K562 (cell line): ENCODE data around the gene FAM124B. TPM values are rescaled to one million over a fixed set of nuclear protein-coding genes. Genes with fewer than 3 reads are reported as not detected.

ENCODE experiments used
- ATAC-seq: fragments of 200-7000 bp; cut with Tn5 transposase; 3 replicates; pipeline ENCODE4 v1.9.1; 2020; ENCODE audit warnings: moderate library complexity
- BruUV-seq: library from RNA; stranded (reverse); fragments of 400-500 nt; replicated peaks from 2 replicates; lab custom pipeline; 2021; lab: Mats Ljungman, UMichigan
- CTCF ChIA-PET: fragments of 300-600 bp; formaldehyde crosslinking; extraction: SDS; loops from one replicate; lab custom pipeline; 2021; ENCODE audit warnings: low intra/inter-chr PET ratio; lab: Yijun Ruan, JAX
- POLR2A ChIA-PET: fragments of 300-600, 350-650 bp; sonication (Branson Sonifier 250); formaldehyde crosslinking; extraction: SDS; loops from one replicate; lab custom pipeline; 2021; ENCODE audit warnings: antibody characterized with exemption, inconsistent platforms; lab: Yijun Ruan, JAX
- DNase-seq, 4 experiments: peaks; one replicate each; pipeline versions ENCODE4 v3.0.0 to v3.0.0-alpha.2; 2011 to 2018; ENCODE audit warnings: low spot score in 3 of 4, mixed read lengths in 3 of 4; ENCODE audit errors: extremely low read depth in 1 of 4
- FAIRE-seq: peaks from 2 replicates; lab custom pipeline; 2011; peaks lifted over from hg19 to GRCh38; lab: Jason Lieb, UNC
- H2AFZ ChIP-seq: 2 replicates; pipeline ENCODE4 v1.6.0; 2011; ENCODE audit warnings: low read depth, low read length, control low read depth, inconsistent platforms
- H3K27ac ChIP-seq: fragments of 200-600 bp; 3 replicates; pipeline ENCODE4 v1.8.0; 2011; ENCODE audit warnings: low read depth, mild to moderate bottlenecking, control low read depth, inconsistent platforms, low read length, moderate library complexity, mixed read lengths; ENCODE audit errors: extremely low read depth
- H3K27me3 ChIP-seq, 2 experiments: fragments of 300-600 bp in 1 of 2; 2 replicates in 1 of 2; 3 replicates in 1 of 2; pipeline versions ENCODE4 v1.6.0 to v1.8.0; 2011; ENCODE audit warnings: inconsistent platforms in 2 of 2, low read length in 2 of 2, mild to moderate bottlenecking in 1 of 2, mixed read lengths in 1 of 2, moderate library complexity in 1 of 2; ENCODE audit not compliant: control insufficient read depth in 2 of 2, insufficient read depth in 2 of 2
- H3K36me3 ChIP-seq: fragments of 300-600 bp; 3 replicates; pipeline ENCODE4 v1.8.0; 2011; ENCODE audit warnings: mild to moderate bottlenecking, low read length, inconsistent platforms; ENCODE audit not compliant: control insufficient read depth, insufficient read depth
- H3K4me1 ChIP-seq, 2 experiments: fragments of 200-600 bp in 1 of 2; replicated peaks in 1 of 2; 2 replicates in 1 of 2; 3 replicates in 1 of 2; pipeline versions ENCODE4 v1.5.1 to v1.8.0; 2011; ENCODE audit warnings: inconsistent platforms in 2 of 2, low read length in 2 of 2, mild to moderate bottlenecking in 1 of 2, mixed read lengths in 1 of 2, moderate library complexity in 1 of 2; ENCODE audit not compliant: control insufficient read depth in 2 of 2, insufficient read depth in 2 of 2
- H3K4me2 ChIP-seq: 2 replicates; pipeline ENCODE4 v1.6.1; 2011; ENCODE audit warnings: low read length, control low read depth, inconsistent platforms, mixed read lengths; ENCODE audit not compliant: insufficient read depth
- H3K4me3 ChIP-seq: fragments of 200-600 bp; sonication (generic), shearing (Covaris generic); 2 replicates; pipeline ENCODE4 v1.5.1; 2016; ENCODE audit warnings: control low read depth, inconsistent platforms
- H3K79me2 ChIP-seq: fragments of 200-600 bp; 3 replicates; pipeline ENCODE4 v1.8.0; 2011; ENCODE audit warnings: low read length, inconsistent platforms; ENCODE audit not compliant: control insufficient read depth, insufficient read depth
- H3K9ac ChIP-seq, 2 experiments: 2 replicates each; pipeline versions ENCODE4 v1.6.0 to v1.6.1; 2011; ENCODE audit warnings: low read depth in 2 of 2, low read length in 2 of 2, control low read depth in 1 of 2, inconsistent platforms in 1 of 2, mild to moderate bottlenecking in 1 of 2, mixed read lengths in 1 of 2; ENCODE audit not compliant: insufficient read depth in 1 of 2
- H3K9me1 ChIP-seq: one replicate; pipeline ENCODE4 v1.6.0; 2011; ENCODE audit warnings: inconsistent platforms, mild to moderate bottlenecking, low read length, moderate library complexity; ENCODE audit not compliant: control insufficient read depth, insufficient read depth
- H3K9me3 ChIP-seq: replicated peaks from 2 replicates; pipeline ENCODE4 v1.5.1; 2011; ENCODE audit warnings: low read depth, low read length, inconsistent platforms; ENCODE audit not compliant: control insufficient read depth, insufficient read depth
- H4K20me1 ChIP-seq: replicated peaks from 2 replicates; pipeline ENCODE4 v1.6.1; 2011; ENCODE audit warnings: low read length, inconsistent platforms, mixed read lengths; ENCODE audit not compliant: control insufficient read depth, insufficient read depth
- CAMTA2 ChIP-seq: fragments of 250-450 bp; sonication (Bioruptor Pico); conservative IDR thresholded peaks from 2 replicates; pipeline ENCODE4 v1.5.1; 2022
- FIP1L1 ChIP-seq: fragments of 200-400 bp; formaldehyde crosslinking; IDR thresholded peaks from 2 replicates; pipeline ENCODE4 v1.6.1; 2018; ENCODE audit warnings: mild to moderate bottlenecking, low read depth, low read length; ENCODE audit not compliant: poor library complexity, severe bottlenecking
- GABPA ChIP-seq: fragments of 200-800 bp; sonication (Bioruptor generic); conservative IDR thresholded peaks from 2 replicates; pipeline ENCODE4 v1.6.1; 2016; ENCODE audit warnings: low read depth, missing genetic modification characterization, missing compliant biosample characterization
- HDAC3 ChIP-seq: fragments of 450-650 bp; IDR thresholded peaks from 2 replicates; pipeline ENCODE4 v1.6.1; 2018; ENCODE audit warnings: borderline replicate concordance, mild to moderate bottlenecking, moderate library complexity; ENCODE audit not compliant: partially characterized antibody
- HDGF ChIP-seq: fragments of 450-650 bp; IDR thresholded peaks from 2 replicates; pipeline ENCODE4 v1.6.1; 2016
- KDM2B ChIP-seq: fragments of 250-450 bp; sonication (Bioruptor Pico); IDR thresholded peaks from 2 replicates; pipeline ENCODE4 v1.8.0; 2021; ENCODE audit warnings: mild to moderate bottlenecking, moderate library complexity
- LEF1 ChIP-seq: fragments of 450-650 bp; IDR thresholded peaks from 2 replicates; pipeline ENCODE4 v1.6.1; 2016; ENCODE audit warnings: mild to moderate bottlenecking
- NR4A1 ChIP-seq, 2 experiments: fragments of 250-450 bp in 1 of 2; fragments of 450-650 bp in 1 of 2; sonication (Bioruptor Pico) in 1 of 2; IDR thresholded peaks; 2 replicates each; pipeline versions ENCODE4 v1.4.0 to v1.6.1; 2016 to 2020; ENCODE audit warnings: mild to moderate bottlenecking in 2 of 2, missing compliant biosample characterization in 1 of 2, missing genetic modification characterization in 1 of 2, moderate library complexity in 1 of 2
- PRMT5 ChIP-seq: sonication (generic); formaldehyde crosslinking; IDR thresholded peaks from 2 replicates; pipeline ENCODE4 v1.5.0; 2020; ENCODE audit warnings: missing genetic modification reagents
- SOX6 ChIP-seq: fragments of 450-650 bp; IDR thresholded peaks from 2 replicates; pipeline ENCODE4 v1.6.1; 2014; ENCODE audit warnings: mild to moderate bottlenecking
- SREBF2 ChIP-seq: sonication (generic); formaldehyde crosslinking; IDR thresholded peaks from 2 replicates; pipeline ENCODE4 v1.4.0; 2020; ENCODE audit warnings: mild to moderate bottlenecking, missing genetic modification reagents
- SRSF1 ChIP-seq: fragments of 200-400 bp; formaldehyde crosslinking; IDR thresholded peaks from 2 replicates; pipeline ENCODE4 v1.6.1; 2017; ENCODE audit warnings: mild to moderate bottlenecking, low read depth, low read length, moderate library complexity
- STAT5A ChIP-seq: IDR thresholded peaks from 2 replicates; pipeline ENCODE4 v1.6.1; 2012; ENCODE audit warnings: low read length, inconsistent platforms, borderline replicate concordance
- TAL1 ChIP-seq: fragments of 450-650 bp; IDR thresholded peaks from 2 replicates; pipeline ENCODE4 v1.6.1; 2016; ENCODE audit warnings: mild to moderate bottlenecking
- ZNF3 ChIP-seq: fragments of 250-450 bp; sonication (Bioruptor Pico); IDR thresholded peaks from 2 replicates; pipeline ENCODE4 v1.5.0; 2021; ENCODE audit warnings: mild to moderate bottlenecking, moderate library complexity
- WGBS: fragments of 100-300 bp; shearing (Covaris generic); methylation state at CpG from one replicate; pipeline ENCODE4 v1.1.6; 2016; ENCODE audit warnings: low coverage, mixed read lengths; ENCODE audit not compliant: insufficient coverage; ENCODE audit errors: missing lambda C conversion rate; 5-methylcytosine and 5-hydroxymethylcytosine counted together
- in situ Hi-C: fragments of 300-500 bp; cut with MboI; formaldehyde crosslinking; loops from 4 replicates; pipeline ENCODE4 v1.15.0; 2018; ENCODE audit warnings: inconsistent platforms, mixed read lengths
- intact Hi-C: fragments of 100-400 bp; cut with micrococcal nuclease; formaldehyde crosslinking; loops from 2 replicates; pipeline ENCODE4 v1.14.2; 2022
- polyA plus RNA-seq, 8 experiments: library from polyadenylated mRNA; depleted of rRNA in 4 of 8; stranded (reverse) in 5 of 8; unstranded in 3 of 8; fragments of >200 nt; fragmentation: Nextera tagmentation in 2 of 8; fragmentation: Illumina TruSeq in 1 of 8; extraction: Ambion mirVana in 2 of 8; extraction: Trizol in 1 of 8; gene quantifications; 2 replicates each; pipeline versions ENCODE4 v1.2.1 to v1.2.3, GENCODE V29; 2011 to 2014; ENCODE audit warnings: inconsistent platforms in 1 of 8, missing spikeins in 1 of 8
- total RNA-seq, 7 experiments: library from RNA; depleted of rRNA in 6 of 7; stranded (reverse); fragments of >200 nt in 6 of 7; fragmentation: Illumina TruSeq in 2 of 7; extraction: Trizol in 2 of 7; gene quantifications; 2 replicates each; pipeline versions ENCODE4 v1.2.1 to v1.2.3, GENCODE V29; 2011 to 2021; ENCODE audit warnings: low replicate concordance in 1 of 7
- TF ChIP-seq, protein P1 (sequence below), 3 experiments: IDR thresholded peaks in 2 of 3; conservative IDR thresholded peaks in 1 of 3; 2 replicates each; pipeline ENCODE4 v1.5.1; 2011 to 2012; ENCODE audit warnings: low read length in 3 of 3, mild to moderate bottlenecking in 3 of 3, control low read depth in 2 of 3, improper control_type of control experiment in 1 of 3, inconsistent platforms in 1 of 3, low read depth in 1 of 3, mixed read lengths in 1 of 3, moderate library complexity in 1 of 3; ENCODE audit not compliant: insufficient read depth in 2 of 3
- TF ChIP-seq, protein P2 (sequence below): fragments of 450-650 bp; IDR thresholded peaks from 2 replicates; pipeline ENCODE4 v1.7.0; 2016; ENCODE audit warnings: borderline replicate concordance
- TF ChIP-seq, protein P3 (sequence below): sonication (generic); formaldehyde crosslinking; IDR thresholded peaks from 2 replicates; pipeline ENCODE4 v1.8.1; 2022; ENCODE audit warnings: missing genetic modification reagents

Gene FAM124B
- total and polyA plus RNA-seq, 9 of the 15 experiments (the other 6 are each of a cell fraction or from before 2014, with no cell fraction given) = 6.2 to 21.4 (median 9.3) TPM

DNA sequence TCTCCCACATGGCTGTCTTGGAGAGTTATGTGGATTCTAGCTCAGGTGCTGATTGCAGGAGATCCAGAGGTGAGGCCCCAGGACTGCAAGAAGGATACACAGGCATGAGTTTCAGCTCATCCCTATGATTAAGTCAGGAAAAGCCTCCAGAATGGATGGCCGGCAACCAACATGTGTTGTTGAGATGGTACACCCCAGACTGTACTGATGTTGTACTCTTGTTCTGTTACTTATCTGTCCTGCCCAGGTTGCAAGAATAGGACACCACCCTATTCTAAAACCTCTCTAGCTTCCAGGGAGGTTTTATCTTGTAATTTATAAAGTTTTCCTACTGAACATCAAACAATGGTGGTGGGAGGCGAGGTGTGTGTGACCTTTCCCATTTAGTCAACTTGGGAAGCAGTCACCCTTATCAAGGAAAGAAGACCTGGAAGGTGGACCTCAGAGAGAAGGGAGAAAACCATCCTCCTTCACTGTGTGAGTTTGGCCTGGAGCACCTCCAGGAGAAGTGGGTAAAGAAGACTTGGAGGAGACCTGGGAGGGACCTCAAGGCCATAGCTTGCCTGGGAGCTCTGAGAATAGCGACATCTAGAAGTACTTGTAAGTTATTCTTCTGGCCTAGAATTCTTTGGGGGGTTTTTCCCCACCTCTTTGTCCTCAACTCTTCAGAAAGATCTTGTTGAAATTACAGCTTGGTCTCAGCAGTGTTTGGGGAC lies 8.6 kb downstream of the FAM124B start:
- Histone ChIP-seq H3K27me3 (no peaks in the 10 kb centered on the region), H4K20me1 (no peaks in the 10 kb centered on the region), H3K4me3 (no peak overlapping the region), H3K79me2 (peaks cover 45% of the 10 kb centered on the region), H3K36me3 (peaks cover 13% of the 10 kb centered on the region; the same call in 1 of the 3 replicates), H3K4me2 (peak overlapping the region; percentile 53), H3K9me1 (peaks cover 3% of the 10 kb centered on the region), H3K27ac (peak overlapping the region; percentile 58; the same call in 2 of the 3 replicates), H2AFZ (0 out of 2 replicates have a peak overlapping the region, but pooled peaks have one; percentile 32), H3K4me1 (peaks cover 11 to 28% of the 10 kb centered on the region in 2 experiments; a peak in 4 of 5 replicates), H3K9me3 (no peaks in the 10 kb centered on the region), H3K9ac (peak overlapping the region in 1 of 2 experiments; percentile 42; a peak in 1 of 4 replicates)
- ChIA-PET POLR2A (interaction anchor here (0.6 to 2.2 kb wide), 2 partner anchors 8 to 75 kb away, joined by 3 to 10 read pairs; partner anchors contain the start of gene FAM124B), CTCF (no interaction called here)
- 26% methylated on average over 3 of the region's 3 CpGs for WGBS
- in situ Hi-C loops = no loop called here
- BruUV-seq = no TSS peak
- intact Hi-C loops = no loop called here
- ATAC-seq (peak; percentile 73), DNase-seq (peak; percentile 34 to 53 (median 44)), FAIRE-seq (peak; percentile 35)
- TF ChIP-seq, protein P1, sequence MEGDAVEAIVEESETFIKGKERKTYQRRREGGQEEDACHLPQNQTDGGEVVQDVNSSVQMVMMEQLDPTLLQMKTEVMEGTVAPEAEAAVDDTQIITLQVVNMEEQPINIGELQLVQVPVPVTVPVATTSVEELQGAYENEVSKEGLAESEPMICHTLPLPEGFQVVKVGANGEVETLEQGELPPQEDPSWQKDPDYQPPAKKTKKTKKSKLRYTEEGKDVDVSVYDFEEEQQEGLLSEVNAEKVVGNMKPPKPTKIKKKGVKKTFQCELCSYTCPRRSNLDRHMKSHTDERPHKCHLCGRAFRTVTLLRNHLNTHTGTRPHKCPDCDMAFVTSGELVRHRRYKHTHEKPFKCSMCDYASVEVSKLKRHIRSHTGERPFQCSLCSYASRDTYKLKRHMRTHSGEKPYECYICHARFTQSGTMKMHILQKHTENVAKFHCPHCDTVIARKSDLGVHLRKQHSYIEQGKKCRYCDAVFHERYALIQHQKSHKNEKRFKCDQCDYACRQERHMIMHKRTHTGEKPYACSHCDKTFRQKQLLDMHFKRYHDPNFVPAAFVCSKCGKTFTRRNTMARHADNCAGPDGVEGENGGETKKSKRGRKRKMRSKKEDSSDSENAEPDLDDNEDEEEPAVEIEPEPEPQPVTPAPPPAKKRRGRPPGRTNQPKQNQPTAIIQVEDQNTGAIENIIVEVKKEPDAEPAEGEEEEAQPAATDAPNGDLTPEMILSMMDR (IDR thresholded peaks at IDR 0.05 in 2 of 3, conservative IDR thresholded peaks at IDR 0.05 in 1 of 3; ENCODE audit: insufficient read depth in 2 of 3, low read depth in 1 of 3, low read length in 3 of 3) = no peak
- no peak for TF ChIP-seq GABPA (tag)
- TF ChIP-seq ZNF3 = no peak
- TF ChIP-seq, protein P2, sequence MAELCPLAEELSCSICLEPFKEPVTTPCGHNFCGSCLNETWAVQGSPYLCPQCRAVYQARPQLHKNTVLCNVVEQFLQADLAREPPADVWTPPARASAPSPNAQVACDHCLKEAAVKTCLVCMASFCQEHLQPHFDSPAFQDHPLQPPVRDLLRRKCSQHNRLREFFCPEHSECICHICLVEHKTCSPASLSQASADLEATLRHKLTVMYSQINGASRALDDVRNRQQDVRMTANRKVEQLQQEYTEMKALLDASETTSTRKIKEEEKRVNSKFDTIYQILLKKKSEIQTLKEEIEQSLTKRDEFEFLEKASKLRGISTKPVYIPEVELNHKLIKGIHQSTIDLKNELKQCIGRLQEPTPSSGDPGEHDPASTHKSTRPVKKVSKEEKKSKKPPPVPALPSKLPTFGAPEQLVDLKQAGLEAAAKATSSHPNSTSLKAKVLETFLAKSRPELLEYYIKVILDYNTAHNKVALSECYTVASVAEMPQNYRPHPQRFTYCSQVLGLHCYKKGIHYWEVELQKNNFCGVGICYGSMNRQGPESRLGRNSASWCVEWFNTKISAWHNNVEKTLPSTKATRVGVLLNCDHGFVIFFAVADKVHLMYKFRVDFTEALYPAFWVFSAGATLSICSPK = no peak
- TF ChIP-seq TAL1 = no peak; the same call in 1 of the 2 replicates
- no peak for TF ChIP-seq LEF1
- TF ChIP-seq, protein P3, sequence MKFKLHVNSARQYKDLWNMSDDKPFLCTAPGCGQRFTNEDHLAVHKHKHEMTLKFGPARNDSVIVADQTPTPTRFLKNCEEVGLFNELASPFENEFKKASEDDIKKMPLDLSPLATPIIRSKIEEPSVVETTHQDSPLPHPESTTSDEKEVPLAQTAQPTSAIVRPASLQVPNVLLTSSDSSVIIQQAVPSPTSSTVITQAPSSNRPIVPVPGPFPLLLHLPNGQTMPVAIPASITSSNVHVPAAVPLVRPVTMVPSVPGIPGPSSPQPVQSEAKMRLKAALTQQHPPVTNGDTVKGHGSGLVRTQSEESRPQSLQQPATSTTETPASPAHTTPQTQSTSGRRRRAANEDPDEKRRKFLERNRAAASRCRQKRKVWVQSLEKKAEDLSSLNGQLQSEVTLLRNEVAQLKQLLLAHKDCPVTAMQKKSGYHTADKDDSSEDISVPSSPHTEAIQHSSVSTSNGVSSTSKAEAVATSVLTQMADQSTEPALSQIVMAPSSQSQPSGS (CRISPR knock-in tag) = no peak
- no peak for TF ChIP-seq KDM2B (CRISPR knock-in tag)
- TF ChIP-seq SOX6 = 0 out of 2 replicates have a peak, but pooled peaks have one; percentile 11
- no peak for TF ChIP-seq PRMT5 (CRISPR knock-in tag)
- TF ChIP-seq CAMTA2 (CRISPR knock-in tag) = no peak
- TF ChIP-seq SREBF2 (CRISPR knock-in tag) = no peak
- no peak for TF ChIP-seq SRSF1
- no peak for TF ChIP-seq FIP1L1
- no peak for TF ChIP-seq NR4A1 (CRISPR knock-in tag; IDR thresholded peaks at IDR 0.05)
- TF ChIP-seq NR4A1 (tag; IDR thresholded peaks at IDR 0.05) = no peak
- TF ChIP-seq HDGF = no peak
- no peak for TF ChIP-seq STAT5A
- TF ChIP-seq HDAC3 = no peak
